ENCODE measurements around the gene RCSD1. TPM values are rescaled to one million over a fixed set of nuclear protein-coding genes. Genes with fewer than 3 reads are reported as not detected.

RCSD1 gene
- total and polyA plus RNA-seq, 2 of the 4 experiments (the other 2 are of a cell fraction): 0.03 TPM; not detected in 1

DNA sequence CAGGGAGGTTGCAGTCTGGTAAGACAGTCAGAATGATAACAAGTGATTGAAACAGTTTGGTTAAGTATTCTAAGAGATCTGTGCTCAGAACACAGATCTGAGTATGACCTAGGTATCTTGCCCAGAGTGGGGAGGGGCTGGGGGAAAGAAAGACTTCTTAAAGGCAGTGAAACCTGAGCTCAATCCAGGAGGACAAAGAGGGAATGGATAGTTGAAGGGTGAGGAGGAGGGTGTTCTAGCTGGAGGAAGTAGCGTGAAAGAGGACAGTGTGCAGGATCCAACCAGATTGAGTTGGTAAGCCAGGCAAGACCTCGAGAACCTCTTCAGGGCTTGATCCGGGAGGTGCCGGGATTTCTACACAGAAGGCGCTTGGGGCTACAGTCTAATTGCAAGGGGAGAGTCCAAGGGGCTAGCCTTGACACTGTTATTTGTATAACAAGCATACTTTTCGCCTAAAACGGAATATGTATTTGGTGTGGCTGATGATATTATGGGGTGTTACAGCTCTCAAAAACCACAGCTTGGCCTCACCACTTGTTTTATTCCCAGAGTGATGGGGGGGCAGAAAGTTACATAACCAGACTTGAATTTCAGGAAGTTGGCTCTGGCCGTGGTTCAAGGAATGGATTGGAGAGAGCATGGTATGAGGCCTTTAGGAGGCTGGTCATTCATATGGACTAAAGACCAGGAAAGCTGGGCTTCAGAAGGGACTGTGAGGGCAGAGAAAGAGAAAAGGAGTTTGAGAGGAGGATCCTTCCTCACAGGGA lies 19.1 kb downstream of the RCSD1 start:
- H3K36me3 ChIP-seq (ENCODE audit: control insufficient read depth, insufficient read depth, low read length): no peaks in the 10 kb centered on the region
- 70% methylated on average over 6 of the region's 8 CpGs; no CpG with 5 or more reads in 1 of the 2 experiments for WGBS, 2 experiments (ENCODE audit: extremely low coverage in 2 of 2, insufficient read length in 1 of 2)
- H3K9me3 ChIP-seq (ENCODE audit: control insufficient read depth, insufficient read depth, low read length): no peaks in the 10 kb centered on the region
- no peak overlapping the region for H3K18ac ChIP-seq (ENCODE audit: low read depth, low read length)
- ChIA-PET POLR2A (ENCODE audit: unreplicated experiment) (no interaction called here), CTCF (no interaction called here)
- no peak for TF ChIP-seq MAFK (IDR thresholded peaks at IDR 0.05; ENCODE audit: low read depth, low read length)
- no peak for TF ChIP-seq BHLHE40 (IDR thresholded peaks at IDR 0.05; ENCODE audit: low read depth, low read length)
- no peak for TF ChIP-seq MXI1 (IDR thresholded peaks at IDR 0.05; ENCODE audit: borderline replicate concordance, low read depth, low read length)
- no peak for TF ChIP-seq FOS (IDR thresholded peaks at IDR 0.05; ENCODE audit: low read depth, low read length)
- TF ChIP-seq CHD1 (IDR thresholded peaks at IDR 0.05; ENCODE audit: low read depth, low read length): no peak
- TF ChIP-seq NFE2L2 (IDR thresholded peaks at IDR 0.05; ENCODE audit: low read depth, low read length): no peak
- TF ChIP-seq CEBPB (IDR thresholded peaks at IDR 0.05; ENCODE audit: low read depth, low read length): no peak
- no peak for TF ChIP-seq POLR2A (IDR thresholded peaks at IDR 0.05; ENCODE audit: low read depth, low read length)
- TF ChIP-seq, protein P1, sequence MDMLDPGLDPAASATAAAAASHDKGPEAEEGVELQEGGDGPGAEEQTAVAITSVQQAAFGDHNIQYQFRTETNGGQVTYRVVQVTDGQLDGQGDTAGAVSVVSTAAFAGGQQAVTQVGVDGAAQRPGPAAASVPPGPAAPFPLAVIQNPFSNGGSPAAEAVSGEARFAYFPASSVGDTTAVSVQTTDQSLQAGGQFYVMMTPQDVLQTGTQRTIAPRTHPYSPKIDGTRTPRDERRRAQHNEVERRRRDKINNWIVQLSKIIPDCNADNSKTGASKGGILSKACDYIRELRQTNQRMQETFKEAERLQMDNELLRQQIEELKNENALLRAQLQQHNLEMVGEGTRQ (IDR thresholded peaks at IDR 0.05; ENCODE audit: low read depth, low read length): no peak
- no peak overlapping the region for H4K5ac ChIP-seq (ENCODE audit: low read depth, low read length)
- H2BK5ac ChIP-seq (ENCODE audit: low read depth, low read length, poor library complexity, severe bottlenecking): no peak overlapping the region
- no peak overlapping the region for H2BK15ac ChIP-seq (ENCODE audit: low read depth, low read length)
- no peak overlapping the region for H2AFZ ChIP-seq (replicated peaks; ENCODE audit: low read length, poor library complexity)
- ATAC-seq (ENCODE audit: low read depth) (no peak), DNase-seq (no peak)
- H3K23ac ChIP-seq (ENCODE audit: low read depth, low read length): no peak overlapping the region
- H2BK20ac ChIP-seq (ENCODE audit: low read depth, low read length): no peak overlapping the region
- H3K9me1 ChIP-seq (ENCODE audit: insufficient read depth, low read length): no peaks in the 10 kb centered on the region
- no peak overlapping the region for H3K9ac ChIP-seq (ENCODE audit: low read depth, low read length)
- intact Hi-C loops (cut with micrococcal nuclease): no loop called here
- no TSS peak for BruUV-seq (replicated peaks)
- no peak overlapping the region for H3K4ac ChIP-seq (ENCODE audit: low read depth, low read length)
- no peak overlapping the region for H3K27ac ChIP-seq (ENCODE audit: insufficient read depth, low read length)
- H3K79me1 ChIP-seq (ENCODE audit: low read depth in 1 of 2, low read length in 2 of 2): no peaks in the 10 kb centered on the region
- no peak overlapping the region for H3K4me3 ChIP-seq (ENCODE audit: insufficient read depth, low read depth, low read length)
- H2BK120ac ChIP-seq (ENCODE audit: low read depth, low read length): no peak overlapping the region
- no peak overlapping the region for H4K91ac ChIP-seq (ENCODE audit: insufficient read depth, low read depth, low read length)
- H4K8ac ChIP-seq (ENCODE audit: low read depth in 2 of 2, low read length in 2 of 2): no peak overlapping the region
- no peak overlapping the region for H3K14ac ChIP-seq (replicated peaks; ENCODE audit: low read depth, low read length)
- no peak overlapping the region for H3K4me2 ChIP-seq (ENCODE audit: low read depth, low read length)
- no peak overlapping the region for H3K56ac ChIP-seq (ENCODE audit: extremely low read depth, insufficient read depth, low read length)
- no peaks in the 10 kb centered on the region for H4K20me1 ChIP-seq (ENCODE audit: insufficient read depth, low read length)
- H2AK5ac ChIP-seq (ENCODE audit: low read depth, low read length): no peak overlapping the region
- peaks cover 18% of the 10 kb centered on the region for H3K27me3 ChIP-seq (ENCODE audit: control insufficient read depth, insufficient read depth, low read length)
- no peaks in the 10 kb centered on the region for H3K4me1 ChIP-seq (ENCODE audit: control insufficient read depth, insufficient read depth, low read length)
- dilution Hi-C loops (cut with HindIII; ENCODE audit: low sequenced_read_pairs, unreplicated experiment): no loop called here
- H2AK9ac ChIP-seq (replicated peaks; ENCODE audit: low read depth, low read length, poor library complexity): no peak overlapping the region
- in situ Hi-C loops (cut with MboI; ENCODE audit: low sequenced_read_pairs): no loop called here

Measured in IMR-90 (cell line).